ENCODE results near the gene RHOU. TPM values are rescaled to one million over a fixed set of nuclear protein-coding genes. Genes with fewer than 3 reads are reported as not detected.

Gene RHOU
- total RNA-seq, 4 donors from 2014 or later = 18.5 to 38.4 (median 23.5) TPM

- H3K27me3 ChIP-seq = no peaks in the 10 kb centered on the region
- H3K27ac ChIP-seq = peak overlapping the region; percentile 88 to 96 (median 95)
- TF ChIP-seq CTCF (IDR thresholded peaks at IDR 0.05) = no peak
- TF ChIP-seq POLR2A (IDR thresholded peaks at IDR 0.05) = peak in 1 of 2 donors; percentile 69
- peak; percentile 77 to 78 for DNase-seq
- H3K36me3 ChIP-seq = no peaks in the 10 kb centered on the region
- peaks cover 24 to 39% of the 10 kb centered on the region in 2 donors for H3K4me1 ChIP-seq
- H3K9me3 ChIP-seq = no peaks in the 10 kb centered on the region
- peak overlapping the region; percentile 71 to 75 (median 74) for H3K4me3 ChIP-seq (replicated peaks in 1 of 3)
- intact Hi-C loops (cut with DNase I) = loop anchor here (10.0 kb wide), 2 partner anchors 299 to 489 kb away; no protein-coding TSS in a partner anchor
- whole genome bisulfite sequencing, 2 donors = 2 to 3% methylated on average over 34 to 38 of the region's 60 CpGs
Measured at GRCh38 chr1:228735871-228736586, 750 bp downstream of the RHOU start.

- 33 to 41% methylated on average over 5 of the region's 5 CpGs for WGBS, 2 donors
- no peak for DNase-seq
Measured at GRCh38 chr1:228736844-228737445, 1.7 kb downstream of the RHOU start.

GRCh38 chr1:228737601-228738041 lies 2.3 kb downstream of the RHOU start:
- Histone ChIP-seq H3K4me1 (peaks cover 32 to 47% of the 10 kb centered on the region in 2 donors), H3K4me3 (replicated peaks in 1 of 3) (peak overlapping the region in 1 of 3 donors; percentile 3), H3K9me3 (no peaks in the 10 kb centered on the region), H3K27me3 (no peaks in the 10 kb centered on the region), H3K27ac (peak overlapping the region; percentile 88 to 96 (median 95)), H3K36me3 (no peaks in the 10 kb centered on the region)
- intact Hi-C loops (cut with DNase I) = loop anchor here (10.0 kb wide), 2 partner anchors 297 to 487 kb away; no protein-coding TSS in a partner anchor
- TF ChIP-seq CTCF (IDR thresholded peaks at IDR 0.05) (no peak), POLR2A (IDR thresholded peaks at IDR 0.05) (peak in 1 of 2 donors; percentile 18)
- 23 to 53% methylated on average over 8 of the region's 8 CpGs for WGBS, 2 donors
- peak; percentile 35 to 53 for DNase-seq

More at GRCh38 chr1:228736844-228737445, 1.7 kb downstream of the RHOU start:
- H3K27ac ChIP-seq = peak overlapping the region; percentile 88 to 96 (median 95)
- peak overlapping the region in 2 of 3 donors; percentile 74 to 75 for H3K4me3 ChIP-seq (replicated peaks in 1 of 3)
- H3K4me1 ChIP-seq = peaks cover 32 to 47% of the 10 kb centered on the region in 2 donors
- no peaks in the 10 kb centered on the region for H3K27me3 ChIP-seq
- intact Hi-C loops (cut with DNase I) = loop anchor here (10.0 kb wide), 2 partner anchors 298 to 488 kb away; no protein-coding TSS in a partner anchor
- H3K36me3 ChIP-seq = no peaks in the 10 kb centered on the region
- no peaks in the 10 kb centered on the region for H3K9me3 ChIP-seq
- TF ChIP-seq POLR2A (IDR thresholded peaks at IDR 0.05) = no peak
- no peak for TF ChIP-seq CTCF (IDR thresholded peaks at IDR 0.05)

- peaks cover 32 to 42% of the 10 kb centered on the region in 2 donors for H3K4me1 ChIP-seq
- peaks cover 16 to 19% of the 10 kb centered on the region in 2 donors for H3K36me3 ChIP-seq
- no peak for DNase-seq
- TF ChIP-seq CTCF (IDR thresholded peaks at IDR 0.05) = no peak
- 76 to 77% methylated on average over 4 of the region's 4 CpGs for WGBS, 2 donors
- no peak overlapping the region for H3K4me3 ChIP-seq (replicated peaks in 1 of 3)
- peak overlapping the region; percentile 11 to 96 (median 25) for H3K27ac ChIP-seq
- intact Hi-C loops (cut with DNase I) = loop anchor here (10.0 kb wide), 2 partner anchors 295 to 485 kb away; no protein-coding TSS in a partner anchor
- no peaks in the 10 kb centered on the region for H3K27me3 ChIP-seq
- no peaks in the 10 kb centered on the region for H3K9me3 ChIP-seq
Measured at GRCh38 chr1:228739826-228740225, 4.5 kb downstream of the RHOU start.
